ENCODE data around the gene TCEA3.

DNA sequence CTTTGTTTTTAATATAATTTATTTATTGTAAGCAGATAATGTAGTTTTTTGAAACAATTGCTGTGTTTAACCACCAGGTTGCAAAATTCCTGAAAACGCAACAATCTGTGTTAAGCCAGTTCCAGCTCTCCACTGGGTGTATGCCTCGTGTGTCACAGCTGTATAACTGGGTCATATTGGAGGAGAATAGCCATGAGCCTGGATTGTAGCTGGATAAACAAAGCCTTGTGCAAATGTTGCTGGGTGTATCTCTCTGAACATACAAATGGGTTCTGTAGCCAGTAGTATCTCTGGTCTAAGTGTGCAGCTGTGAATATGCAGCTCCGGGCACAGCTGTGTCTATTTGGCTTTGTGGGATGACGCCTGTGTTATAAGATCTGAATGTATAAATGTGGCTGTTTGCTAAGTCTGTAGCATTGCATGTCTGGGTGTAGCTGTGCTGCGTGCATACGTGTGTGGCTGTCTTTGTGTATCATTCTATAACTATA lies 2.8 kb downstream of the TCEA3 start:
- TF ChIP-seq EZH2 (IDR thresholded peaks at IDR 0.05; ENCODE audit: insufficient read depth, poor library complexity, severe bottlenecking) (no peak), EZH2phosphoT487 (IDR thresholded peaks at IDR 0.05; ENCODE audit: insufficient read depth, low read depth) (no peak)

Measured in GM23248 (cell line).